ENCODE measurements around the gene MAGI2. TPM values are rescaled to one million over a fixed set of nuclear protein-coding genes. Genes with fewer than 3 reads are reported as not detected.
"Not testable (repeated sequence)": the region's sequence is repeated elsewhere in the genome, so short reads cannot be mapped to it uniquely, and the experiment has no call there.

MAGI2 gene
- total RNA-seq, 3 donors from 2014 or later: 9.8 to 22.7 (median 20.2) TPM

GRCh38 chr7:78993341-78993740 is 460.1 kb downstream of the MAGI2 start:
- no peak for DNase-seq (ENCODE audit: low spot score in 2 of 2)
- Histone ChIP-seq H3K4me1 (no peaks in the 10 kb centered on the region), H3K27ac (no peak overlapping the region), H3K4me3 (no peak overlapping the region), H3K9me3 (no peaks in the 10 kb centered on the region), H3K27me3 (no peaks in the 10 kb centered on the region), H3K36me3 (no peaks in the 10 kb centered on the region)
- intact Hi-C loops (cut with DNase I; ENCODE audit: low total_unique reads): no loop called here
- TF ChIP-seq POLR2AphosphoS5 (IDR thresholded peaks at IDR 0.05): no peak
- no peak for TF ChIP-seq CTCF (IDR thresholded peaks at IDR 0.05)
- TF ChIP-seq POLR2A (IDR thresholded peaks at IDR 0.05): no peak

- TF ChIP-seq POLR2AphosphoS5 (IDR thresholded peaks at IDR 0.05) (no peak), CTCF (IDR thresholded peaks at IDR 0.05) (no peak), POLR2A (IDR thresholded peaks at IDR 0.05) (no peak)
- H3K27me3 ChIP-seq: no peaks in the 10 kb centered on the region
- no peak overlapping the region for H3K4me3 ChIP-seq
- H3K27ac ChIP-seq: no peak overlapping the region
- no peaks in the 10 kb centered on the region for H3K36me3 ChIP-seq
- DNase-seq (ENCODE audit: low spot score in 2 of 2): no peak
- no peaks in the 10 kb centered on the region for H3K9me3 ChIP-seq
- H3K4me1 ChIP-seq: no peaks in the 10 kb centered on the region
- intact Hi-C loops (cut with DNase I; ENCODE audit: low total_unique reads): no loop called here
Measured at GRCh38 chr7:78985509-78985908, 468.0 kb downstream of the MAGI2 start.

- H3K27ac ChIP-seq: no peak overlapping the region
- H3K9me3 ChIP-seq: peaks cover 0 to 9% of the 10 kb centered on the region in 2 donors
- intact Hi-C loops (cut with DNase I; ENCODE audit: low total_unique reads): no loop called here
- no peaks in the 10 kb centered on the region for H3K4me1 ChIP-seq
- DNase-seq (ENCODE audit: low spot score in 2 of 2): no peak
- no peaks in the 10 kb centered on the region for H3K36me3 ChIP-seq
- H3K27me3 ChIP-seq: no peaks in the 10 kb centered on the region
- no peak overlapping the region for H3K4me3 ChIP-seq
- no peak for TF ChIP-seq CTCF (IDR thresholded peaks at IDR 0.05)
- no peak for TF ChIP-seq POLR2AphosphoS5 (IDR thresholded peaks at IDR 0.05)
- no peak for TF ChIP-seq POLR2A (IDR thresholded peaks at IDR 0.05)
Measured at GRCh38 chr7:78983483-78983882, 470.0 kb downstream of the MAGI2 start.

DNA sequence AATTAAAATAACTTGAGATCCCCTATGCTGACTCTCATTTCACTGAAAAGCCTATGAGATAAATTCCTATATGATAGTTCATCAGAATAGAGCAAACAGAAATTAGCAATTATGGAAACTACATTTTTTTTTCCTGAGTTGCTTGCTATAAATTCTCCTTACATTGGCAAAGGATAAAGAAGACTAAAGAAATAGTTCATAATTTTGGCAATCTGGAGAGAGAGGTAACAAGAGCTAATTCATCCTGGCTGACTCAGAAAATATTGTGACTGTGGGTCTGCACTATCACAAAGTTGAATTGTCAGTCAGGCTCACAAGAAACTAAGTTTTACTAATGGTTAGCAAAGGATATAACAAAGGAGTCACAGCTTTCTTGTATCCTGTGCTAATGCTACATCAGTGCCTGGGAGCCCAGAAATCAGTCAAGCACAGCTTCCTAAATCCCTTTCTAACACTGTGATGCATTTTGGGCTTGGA is 483.0 kb downstream of the MAGI2 start:
- H3K9me3 ChIP-seq: no peaks in the 10 kb centered on the region
- H3K36me3 ChIP-seq: no peaks in the 10 kb centered on the region
- no peak for TF ChIP-seq POLR2AphosphoS5 (IDR thresholded peaks at IDR 0.05)
- no peak for TF ChIP-seq CTCF (IDR thresholded peaks at IDR 0.05)
- no peak for TF ChIP-seq POLR2A (IDR thresholded peaks at IDR 0.05)
- no peaks in the 10 kb centered on the region for H3K4me1 ChIP-seq
- no peaks in the 10 kb centered on the region for H3K27me3 ChIP-seq
- no peak overlapping the region for H3K4me3 ChIP-seq
- DNase-seq (ENCODE audit: low spot score in 2 of 2): no peak
- H3K27ac ChIP-seq: no peak overlapping the region
- intact Hi-C loops (cut with DNase I; ENCODE audit: low total_unique reads): no loop called here

- intact Hi-C loops (cut with DNase I; ENCODE audit: low total_unique reads): no loop called here
- H3K9me3 ChIP-seq: no peaks in the 10 kb centered on the region
- DNase-seq (ENCODE audit: low spot score in 2 of 2): no peak
- TF ChIP-seq POLR2AphosphoS5 (IDR thresholded peaks at IDR 0.05) (no peak), POLR2A (IDR thresholded peaks at IDR 0.05) (no peak), CTCF (IDR thresholded peaks at IDR 0.05) (no peak)
- H3K27me3 ChIP-seq: no peaks in the 10 kb centered on the region
- no peaks in the 10 kb centered on the region for H3K4me1 ChIP-seq
- H3K36me3 ChIP-seq: no peaks in the 10 kb centered on the region
- H3K4me3 ChIP-seq: no peak overlapping the region
- no peak overlapping the region for H3K27ac ChIP-seq
Measured at GRCh38 chr7:78968951-78969350, 484.5 kb downstream of the MAGI2 start.

DNA sequence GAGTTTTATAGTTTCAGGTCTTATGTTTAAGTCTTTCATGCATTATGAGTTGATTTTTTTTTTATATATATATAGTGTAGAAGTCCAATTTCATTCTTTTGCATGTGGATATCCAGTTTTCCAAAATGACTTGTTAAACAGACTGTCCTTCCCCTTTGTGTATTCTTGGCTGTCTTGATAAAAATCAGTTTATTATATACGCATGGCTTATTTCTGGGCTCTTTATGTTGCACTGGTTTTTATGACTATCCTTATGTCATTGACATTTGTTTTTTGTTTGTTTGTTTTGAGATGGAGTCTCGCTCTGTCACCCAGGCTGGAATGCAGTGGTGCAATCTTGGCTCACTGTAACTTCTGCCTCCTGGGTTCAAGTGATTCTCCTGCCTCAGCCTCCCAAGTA is 485.9 kb downstream of the MAGI2 start:
- H3K27ac ChIP-seq; H3K4me3 ChIP-seq; H3K27me3 ChIP-seq; DNase-seq (ENCODE audit: low spot score in 2 of 2); intact Hi-C loops (cut with DNase I; ENCODE audit: low total_unique reads); H3K36me3 ChIP-seq; H3K4me1 ChIP-seq; H3K9me3 ChIP-seq: not testable (repeated sequence)

Data from breast epithelium (tissue), 4 donors.